ENCODE results near the gene ADCY3. TPM values are rescaled to one million over a fixed set of nuclear protein-coding genes. Genes with fewer than 3 reads are reported as not detected.
A peak's percentile ranks its signal among the peaks of the same experiment; 100 is the strongest.

Gene ADCY3
- total RNA-seq, 1 experiment from 2014 or later = 39.5 TPM

DNA sequence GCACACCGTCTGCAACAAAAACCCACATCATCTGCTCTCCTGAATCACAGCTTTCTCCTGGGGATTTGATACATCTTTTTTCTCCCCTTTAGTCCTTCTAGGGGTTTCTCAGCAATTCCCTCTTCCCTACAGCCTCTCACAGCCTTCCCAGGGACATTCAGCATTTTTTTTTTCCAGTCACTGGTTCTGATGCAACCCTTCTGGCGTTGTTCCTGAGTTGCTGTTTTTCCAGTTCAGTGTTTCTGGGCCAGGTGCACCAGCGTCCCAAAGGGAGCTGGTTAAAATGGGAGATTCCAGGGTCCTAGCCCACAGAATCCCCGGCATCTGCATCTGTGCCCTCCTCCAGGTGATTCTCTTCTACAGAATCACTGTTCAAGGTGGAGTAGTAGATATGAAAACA, 36.1 kb downstream of the ADCY3 start:
- H3K23ac ChIP-seq (ENCODE audit: insufficient read length, low read depth, low read length) = no peak overlapping the region

More for the DNA sequence above, 36.1 kb downstream of the ADCY3 start:
- Histone ChIP-seq H4K20me1 (ENCODE audit: control insufficient read depth, insufficient read depth, insufficient read length) (no peaks in the 10 kb centered on the region), H3K9me3 (ENCODE audit: control insufficient read depth, low read depth, low read length) (no peaks in the 10 kb centered on the region), H4K91ac (ENCODE audit: insufficient read length, low read depth, low read length) (no peak overlapping the region), H3K56ac (ENCODE audit: insufficient read length, low read depth, low read length) (no peak overlapping the region), H2BK12ac (ENCODE audit: insufficient read length, low read depth, low read length) (no peak overlapping the region), H3K79me2 (ENCODE audit: insufficient read depth, low read length) (no peaks in the 10 kb centered on the region), H2AFZ (ENCODE audit: low read length) (no peak overlapping the region), H4K5ac (ENCODE audit: insufficient read length, low read depth, low read length) (no peak overlapping the region), H4K8ac (replicated peaks; ENCODE audit: insufficient read length, low read depth, low read length) (no peak overlapping the region), H3K4me1 (ENCODE audit: insufficient read depth, low read length) (no peaks in the 10 kb centered on the region; the same call in 1 of the 2 replicates), H3K23me2 (ENCODE audit: insufficient read length, low read depth, low read length, poor library complexity, severe bottlenecking) (no peaks in the 10 kb centered on the region), H3K79me1 (ENCODE audit: insufficient read depth, low read depth, low read length, poor library complexity, severe bottlenecking) (no peaks in the 10 kb centered on the region), H3K14ac (ENCODE audit: insufficient read depth, low read length) (no peak overlapping the region), H2BK5ac (ENCODE audit: insufficient read length, low read length) (no peak overlapping the region), H3K9ac (ENCODE audit: extremely low read depth, insufficient read length, low read length) (no peak overlapping the region), H2BK20ac (ENCODE audit: low read depth, low read length, poor library complexity, severe bottlenecking) (no peak overlapping the region), H3K27me3 (ENCODE audit: insufficient read depth, low read length) (no peaks in the 10 kb centered on the region), H3K27ac (ENCODE audit: insufficient read length, low read depth, low read length) (no peak overlapping the region), H3T11ph (ENCODE audit: low read length) (no peak overlapping the region), H2BK15ac (ENCODE audit: low read depth, low read length) (no peak overlapping the region), H3K18ac (ENCODE audit: insufficient read length, low read depth, low read length) (no peak overlapping the region), H2BK120ac (ENCODE audit: low read depth, low read length, poor library complexity, severe bottlenecking) (no peak overlapping the region), H2AK5ac (ENCODE audit: insufficient read length, low read length) (no peak overlapping the region), H3K4me2 (ENCODE audit: insufficient read depth, insufficient read length, low read length) (no peak overlapping the region), H3K4ac (ENCODE audit: low read depth, low read length) (no peak overlapping the region)
- Mint-ChIP-seq H3K27me3 (ENCODE audit: low read depth) (no peaks in the 10 kb centered on the region), H3K27ac (peak overlapping the region in 1 of 3 experiments; percentile 20; a peak in 3 of 7 replicates), H3K4me3 (no peak overlapping the region), H3K9me3 (no peaks in the 10 kb centered on the region), H3K36me3 (ENCODE audit: insufficient read depth in 1 of 3, low read depth in 3 of 3) (peaks cover 0 to 4% (median 0%) of the 10 kb centered on the region in 3 experiments; a peak in 2 of 7 replicates), H3K4me1 (peaks cover 11 to 16% of the 10 kb centered on the region in 2 experiments)
- TF ChIP-seq, protein P1, sequence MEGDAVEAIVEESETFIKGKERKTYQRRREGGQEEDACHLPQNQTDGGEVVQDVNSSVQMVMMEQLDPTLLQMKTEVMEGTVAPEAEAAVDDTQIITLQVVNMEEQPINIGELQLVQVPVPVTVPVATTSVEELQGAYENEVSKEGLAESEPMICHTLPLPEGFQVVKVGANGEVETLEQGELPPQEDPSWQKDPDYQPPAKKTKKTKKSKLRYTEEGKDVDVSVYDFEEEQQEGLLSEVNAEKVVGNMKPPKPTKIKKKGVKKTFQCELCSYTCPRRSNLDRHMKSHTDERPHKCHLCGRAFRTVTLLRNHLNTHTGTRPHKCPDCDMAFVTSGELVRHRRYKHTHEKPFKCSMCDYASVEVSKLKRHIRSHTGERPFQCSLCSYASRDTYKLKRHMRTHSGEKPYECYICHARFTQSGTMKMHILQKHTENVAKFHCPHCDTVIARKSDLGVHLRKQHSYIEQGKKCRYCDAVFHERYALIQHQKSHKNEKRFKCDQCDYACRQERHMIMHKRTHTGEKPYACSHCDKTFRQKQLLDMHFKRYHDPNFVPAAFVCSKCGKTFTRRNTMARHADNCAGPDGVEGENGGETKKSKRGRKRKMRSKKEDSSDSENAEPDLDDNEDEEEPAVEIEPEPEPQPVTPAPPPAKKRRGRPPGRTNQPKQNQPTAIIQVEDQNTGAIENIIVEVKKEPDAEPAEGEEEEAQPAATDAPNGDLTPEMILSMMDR (conservative IDR thresholded peaks at IDR 0.05) = no peak
- no CpG with 5 or more reads among the region's 4 CpGs for WGBS (ENCODE audit: extremely low coverage, insufficient read length, low lambda C conversion rate)
- no peak for DNase-seq

Data from H9 (cell line).